HL-60 (cell line): ENCODE data around the gene TMEM82.

Source experiments
- DNase-seq, 2 experiments: peaks; one replicate each; pipeline ENCODE4 v3.0.0-alpha.2; 2010 to 2020; ENCODE audit warnings: low read depth in 1 of 2, low spot score in 1 of 2
- H3K27ac ChIP-seq: fragments of 250-450 bp; sonication (Bioruptor Pico); replicated peaks from 2 replicates; pipeline ENCODE4 v1.5.1; 2020; ENCODE audit warnings: mild to moderate bottlenecking, moderate library complexity
- H3K27me3 ChIP-seq: fragments of 250-450 bp; sonication (Bioruptor Pico); 2 replicates; pipeline ENCODE4 v1.5.1; 2021; ENCODE audit warnings: mild to moderate bottlenecking, moderate library complexity; ENCODE audit not compliant: insufficient read depth, poor library complexity, severe bottlenecking
- H3K4me3 ChIP-seq: replicated peaks from 2 replicates; pipeline ENCODE4 v1.5.1; 2011; ENCODE audit warnings: mild to moderate bottlenecking, control low read depth, low read length; ENCODE audit not compliant: insufficient read depth
- GABPA ChIP-seq: IDR thresholded peaks from 2 replicates; pipeline ENCODE4 v1.6.1; 2012; ENCODE audit warnings: low read depth
- POLR2AphosphoS5 ChIP-seq: IDR thresholded peaks from 2 replicates; pipeline ENCODE4 v1.6.1; 2012; ENCODE audit warnings: low read depth
- SPI1 ChIP-seq: IDR thresholded peaks from 2 replicates; pipeline ENCODE4 v1.6.1; 2012; ENCODE audit warnings: low read depth, mild to moderate bottlenecking, borderline replicate concordance
- TF ChIP-seq, protein P1 (sequence below): IDR thresholded peaks from one replicate; pipeline ENCODE4 v1.5.1; 2011; ENCODE audit warnings: low read length, control low read depth, inconsistent platforms; ENCODE audit not compliant: insufficient read depth
- TF ChIP-seq, protein P2 (sequence below): IDR thresholded peaks from 2 replicates; pipeline ENCODE4 v1.6.1; 2012; ENCODE audit warnings: low read depth; ENCODE audit not compliant: insufficient replicate concordance

TMEM82 gene

DNA sequence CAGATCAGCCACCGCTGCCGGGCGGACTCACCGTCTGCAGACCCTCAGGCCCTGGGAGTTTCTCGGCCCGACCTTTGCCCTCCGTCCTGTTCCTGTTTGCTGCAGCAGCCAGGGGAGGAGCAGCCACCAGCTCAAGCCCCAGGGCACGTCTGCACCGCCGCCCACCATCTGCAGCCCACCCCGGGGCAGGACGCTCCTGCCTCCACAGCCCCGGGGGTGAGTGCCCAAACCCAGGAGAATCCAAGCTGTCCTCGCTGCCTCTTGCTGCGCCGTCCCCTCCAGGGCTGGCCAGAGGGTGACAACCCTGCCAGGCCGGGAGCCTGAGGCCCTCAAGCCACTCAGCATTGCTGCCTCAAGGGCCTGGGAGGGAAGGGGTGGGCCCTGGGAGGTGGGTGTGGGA is 7.4 kb upstream of the TMEM82 start:
- DNase-seq: no peak
- Histone ChIP-seq H3K27me3 (no peaks in the 10 kb centered on the region), H3K4me3 (no peak overlapping the region), H3K27ac (no peak overlapping the region)
- TF ChIP-seq, protein P1, sequence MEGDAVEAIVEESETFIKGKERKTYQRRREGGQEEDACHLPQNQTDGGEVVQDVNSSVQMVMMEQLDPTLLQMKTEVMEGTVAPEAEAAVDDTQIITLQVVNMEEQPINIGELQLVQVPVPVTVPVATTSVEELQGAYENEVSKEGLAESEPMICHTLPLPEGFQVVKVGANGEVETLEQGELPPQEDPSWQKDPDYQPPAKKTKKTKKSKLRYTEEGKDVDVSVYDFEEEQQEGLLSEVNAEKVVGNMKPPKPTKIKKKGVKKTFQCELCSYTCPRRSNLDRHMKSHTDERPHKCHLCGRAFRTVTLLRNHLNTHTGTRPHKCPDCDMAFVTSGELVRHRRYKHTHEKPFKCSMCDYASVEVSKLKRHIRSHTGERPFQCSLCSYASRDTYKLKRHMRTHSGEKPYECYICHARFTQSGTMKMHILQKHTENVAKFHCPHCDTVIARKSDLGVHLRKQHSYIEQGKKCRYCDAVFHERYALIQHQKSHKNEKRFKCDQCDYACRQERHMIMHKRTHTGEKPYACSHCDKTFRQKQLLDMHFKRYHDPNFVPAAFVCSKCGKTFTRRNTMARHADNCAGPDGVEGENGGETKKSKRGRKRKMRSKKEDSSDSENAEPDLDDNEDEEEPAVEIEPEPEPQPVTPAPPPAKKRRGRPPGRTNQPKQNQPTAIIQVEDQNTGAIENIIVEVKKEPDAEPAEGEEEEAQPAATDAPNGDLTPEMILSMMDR: no peak
- TF ChIP-seq POLR2AphosphoS5 (no peak), SPI1 (no peak), GABPA (no peak)
- TF ChIP-seq, protein P2, sequence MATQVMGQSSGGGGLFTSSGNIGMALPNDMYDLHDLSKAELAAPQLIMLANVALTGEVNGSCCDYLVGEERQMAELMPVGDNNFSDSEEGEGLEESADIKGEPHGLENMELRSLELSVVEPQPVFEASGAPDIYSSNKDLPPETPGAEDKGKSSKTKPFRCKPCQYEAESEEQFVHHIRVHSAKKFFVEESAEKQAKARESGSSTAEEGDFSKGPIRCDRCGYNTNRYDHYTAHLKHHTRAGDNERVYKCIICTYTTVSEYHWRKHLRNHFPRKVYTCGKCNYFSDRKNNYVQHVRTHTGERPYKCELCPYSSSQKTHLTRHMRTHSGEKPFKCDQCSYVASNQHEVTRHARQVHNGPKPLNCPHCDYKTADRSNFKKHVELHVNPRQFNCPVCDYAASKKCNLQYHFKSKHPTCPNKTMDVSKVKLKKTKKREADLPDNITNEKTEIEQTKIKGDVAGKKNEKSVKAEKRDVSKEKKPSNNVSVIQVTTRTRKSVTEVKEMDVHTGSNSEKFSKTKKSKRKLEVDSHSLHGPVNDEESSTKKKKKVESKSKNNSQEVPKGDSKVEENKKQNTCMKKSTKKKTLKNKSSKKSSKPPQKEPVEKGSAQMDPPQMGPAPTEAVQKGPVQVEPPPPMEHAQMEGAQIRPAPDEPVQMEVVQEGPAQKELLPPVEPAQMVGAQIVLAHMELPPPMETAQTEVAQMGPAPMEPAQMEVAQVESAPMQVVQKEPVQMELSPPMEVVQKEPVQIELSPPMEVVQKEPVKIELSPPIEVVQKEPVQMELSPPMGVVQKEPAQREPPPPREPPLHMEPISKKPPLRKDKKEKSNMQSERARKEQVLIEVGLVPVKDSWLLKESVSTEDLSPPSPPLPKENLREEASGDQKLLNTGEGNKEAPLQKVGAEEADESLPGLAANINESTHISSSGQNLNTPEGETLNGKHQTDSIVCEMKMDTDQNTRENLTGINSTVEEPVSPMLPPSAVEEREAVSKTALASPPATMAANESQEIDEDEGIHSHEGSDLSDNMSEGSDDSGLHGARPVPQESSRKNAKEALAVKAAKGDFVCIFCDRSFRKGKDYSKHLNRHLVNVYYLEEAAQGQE: no peak

- DNase-seq: no peak
- TF ChIP-seq POLR2AphosphoS5 (no peak), GABPA (no peak), SPI1 (peak; percentile 55)
- TF ChIP-seq, protein P1: no peak
- TF ChIP-seq, protein P2: no peak
- H3K4me3 ChIP-seq: no peak overlapping the region
- no peaks in the 10 kb centered on the region for H3K27me3 ChIP-seq
- H3K27ac ChIP-seq: no peak overlapping the region
Measured at GRCh38 chr1:15735304-15736037, 6.8 kb upstream of the TMEM82 start.

- DNase-seq: no peak
- TF ChIP-seq GABPA (no peak), POLR2AphosphoS5 (no peak), SPI1 (no peak)
- TF ChIP-seq, protein P2: no peak
- no peak within 1 kb of the TSS for H3K27ac ChIP-seq
- H3K4me3 ChIP-seq: no peak within 1 kb of the TSS
- no peaks in the 10 kb centered on the region for H3K27me3 ChIP-seq
Measured at GRCh38 chr1:15736038-15736891, 6.0 kb upstream of the TMEM82 start, which contains the start of gene SLC25A34. SLC25A34 (plus strand) TSS chr1:15736258; CDS start chr1:15736486, 228 bp downstream.
